Hepatocyte (in vitro differentiated cells): ENCODE measurements around the gene ZC3H10. TPM values are rescaled to one million over a fixed set of nuclear protein-coding genes. Genes with fewer than 3 reads are reported as not detected.
A peak's percentile ranks its signal among the peaks of the same experiment; 100 is the strongest.

Experiments used
- DNase-seq: peaks from one replicate; pipeline ENCODE4 v3.0.0-alpha.2; 2016; ENCODE audit warnings: low spot score
- H2AFZ ChIP-seq: fragments of 200-600 bp; sonication (generic); 2 replicates; pipeline ENCODE4 v1.6.0; 2016; ENCODE audit warnings: antibody characterized with exemption, mild to moderate bottlenecking
- H3K27ac ChIP-seq: fragments of 200-600 bp; sonication (generic); 2 replicates; pipeline ENCODE4 v1.5.1; 2016; ENCODE audit warnings: mild to moderate bottlenecking
- H3K27me3 ChIP-seq: fragments of 200-600 bp; sonication (generic); 2 replicates; pipeline ENCODE4 v1.6.1; 2016
- H3K36me3 ChIP-seq: fragments of 200-600 bp; sonication (generic); replicated peaks from 2 replicates; pipeline ENCODE4 v1.5.1; 2016; ENCODE audit warnings: low read depth; ENCODE audit not compliant: insufficient read depth
- H3K4me1 ChIP-seq: fragments of 200-600 bp; sonication (generic); 2 replicates; pipeline ENCODE4 v1.5.1; 2016; ENCODE audit warnings: mild to moderate bottlenecking, moderate library complexity; ENCODE audit not compliant: insufficient read depth
- H3K4me2 ChIP-seq: fragments of 200-600 bp; sonication (generic); 2 replicates; pipeline ENCODE4 v1.6.0; 2016
- H3K4me3 ChIP-seq: fragments of 200-600 bp; sonication (generic); 2 replicates; pipeline ENCODE4 v1.5.1; 2016; ENCODE audit warnings: mild to moderate bottlenecking
- H3K79me2 ChIP-seq: fragments of 200-600 bp; sonication (generic); 2 replicates; pipeline ENCODE4 v1.6.0; 2017; ENCODE audit warnings: mild to moderate bottlenecking
- H3K9me2 ChIP-seq: fragments of 200-600 bp; sonication (generic); replicated peaks from 2 replicates; pipeline ENCODE4 v1.6.0; 2017; ENCODE audit warnings: mild to moderate bottlenecking; ENCODE audit not compliant: insufficient read depth
- H3K9me3 ChIP-seq: fragments of 200-600 bp; sonication (generic); 2 replicates; pipeline ENCODE4 v1.5.1; 2016; ENCODE audit warnings: low read depth, mild to moderate bottlenecking
- H4K20me1 ChIP-seq: fragments of 200-600 bp; sonication (generic); 2 replicates; pipeline ENCODE4 v1.6.0; 2016; ENCODE audit warnings: mild to moderate bottlenecking; ENCODE audit not compliant: insufficient read depth, poor library complexity, severe bottlenecking
- CTCF ChIP-seq: fragments of 200-600 bp; sonication (generic); IDR thresholded peaks from 2 replicates; pipeline ENCODE4 v1.5.1; 2016; ENCODE audit warnings: antibody characterized with exemption, mild to moderate bottlenecking; ENCODE audit not compliant: poor library complexity
- EZH2 ChIP-seq: fragments of 200-600 bp; sonication (generic); IDR thresholded peaks from 2 replicates; pipeline ENCODE4 v1.6.1; 2016; ENCODE audit warnings: antibody characterized with exemption, mild to moderate bottlenecking, borderline replicate concordance
- EZH2phosphoT487 ChIP-seq: fragments of 200-600 bp; sonication (generic); IDR thresholded peaks from one replicate; pipeline ENCODE4 v1.6.1; 2018; ENCODE audit warnings: antibody characterized with exemption, mild to moderate bottlenecking, low read depth, moderate library complexity; ENCODE audit not compliant: unreplicated experiment, severe bottlenecking
- whole genome bisulfite sequencing: methylation state at CpG from one replicate; pipeline ENCODE4 v1.1.6; 2016; ENCODE audit warnings: low lambda C conversion rate; ENCODE audit errors: missing lambda C conversion rate; 5-methylcytosine and 5-hydroxymethylcytosine counted together
- polyA plus RNA-seq: library from polyadenylated mRNA; unstranded; fragments of >200 nt; fragmentation: Nextera tagmentation; extraction: Ambion mirVana; gene quantifications from 2 replicates; pipeline ENCODE4 v1.2.1, GENCODE V29; 2016
- total RNA-seq: library from RNA; depleted of rRNA; stranded (reverse); fragments of >200 nt; gene quantifications from 2 replicates; pipeline ENCODE4 v1.2.3, GENCODE V29; 2014

Gene ZC3H10
- total and polyA plus RNA-seq, 2 experiments from 2014 or later: 5.7 to 9.0 TPM

- Histone ChIP-seq H3K9me3 (no peaks in the 10 kb centered on the region), H2AFZ (peak overlapping the region; percentile 39), H3K79me2 (peaks cover 50% of the 10 kb centered on the region), H4K20me1 (peaks cover 28% of the 10 kb centered on the region), H3K9me2 (no peaks in the 10 kb centered on the region), H3K4me3 (peak overlapping the region; percentile 11), H3K4me1 (peaks cover 38% of the 10 kb centered on the region), H3K4me2 (peak overlapping the region; percentile 88), H3K36me3 (no peaks in the 10 kb centered on the region), H3K27ac (peak overlapping the region; percentile 99), H3K27me3 (no peaks in the 10 kb centered on the region)
- TF ChIP-seq EZH2phosphoT487 (no peak), CTCF (peak; percentile 72)
- 15% methylated on average over 39 of the region's 45 CpGs for WGBS
- DNase-seq: peak; percentile 87
Measured at GRCh38 chr12:56157201-56158028, 39.3 kb downstream of the ZC3H10 start.

- H3K79me2 ChIP-seq: peaks cover 43% of the 10 kb centered on the region
- DNase-seq: peak; percentile 100
- H3K4me1 ChIP-seq: peaks cover 34% of the 10 kb centered on the region
- TF ChIP-seq EZH2: no peak
- TF ChIP-seq EZH2phosphoT487: no peak
- no peaks in the 10 kb centered on the region for H3K27me3 ChIP-seq
- H2AFZ ChIP-seq: peak within 1 kb of the TSS; percentile 39
- H3K36me3 ChIP-seq: no peaks in the 10 kb centered on the region
- H3K9me3 ChIP-seq: no peaks in the 10 kb centered on the region
- peak within 1 kb of the TSS; percentile 88 for H3K4me2 ChIP-seq
- peak within 1 kb of the TSS; percentile 99 for H3K27ac ChIP-seq
- no peaks in the 10 kb centered on the region for H3K9me2 ChIP-seq
- H4K20me1 ChIP-seq: peaks cover 29% of the 10 kb centered on the region
- WGBS: 1% methylated on average over 24 of the region's 30 CpGs
- H3K4me3 ChIP-seq: peak within 1 kb of the TSS; percentile 81
Measured at GRCh38 chr12:56158029-56158925, 40.2 kb downstream of the ZC3H10 start, which contains the start of gene MYL6. Gene MYL6, plus strand, starts transcription at chr12:56158359. Its CDS starts 43 bp downstream, at chr12:56158402.

- WGBS: 3% methylated on average over 6 of the region's 6 CpGs
- H2AFZ ChIP-seq: no peak overlapping the region
- no peaks in the 10 kb centered on the region for H3K9me2 ChIP-seq
- no peaks in the 10 kb centered on the region for H3K27me3 ChIP-seq
- TF ChIP-seq EZH2phosphoT487 (no peak), EZH2 (no peak), CTCF (no peak)
- no peaks in the 10 kb centered on the region for H3K9me3 ChIP-seq
- peak; percentile 78 for DNase-seq
- H4K20me1 ChIP-seq: peaks cover 29% of the 10 kb centered on the region
- H3K36me3 ChIP-seq: no peaks in the 10 kb centered on the region
- peak overlapping the region; percentile 99 for H3K27ac ChIP-seq
- H3K4me1 ChIP-seq: peaks cover 30% of the 10 kb centered on the region
- H3K4me2 ChIP-seq: peak overlapping the region; percentile 88
- peak overlapping the region; percentile 81 for H3K4me3 ChIP-seq
- H3K79me2 ChIP-seq: peaks cover 36% of the 10 kb centered on the region
Measured at GRCh38 chr12:56158926-56159461, 40.9 kb downstream of the ZC3H10 start.
